ENCODE data around the gene SYNDIG1.
"Not testable (repeated sequence)": the region's sequence is repeated elsewhere in the genome, so short reads cannot be mapped to it uniquely, and the experiment has no call there.

SYNDIG1 gene

GRCh38 chr20:24620937-24621519 lies 151.6 kb downstream of the SYNDIG1 start:
- Histone ChIP-seq H3K4me3 (ENCODE audit: low read depth, low read length) (no peak overlapping the region), H3K4me1 (ENCODE audit: control insufficient read depth in 1 of 2, insufficient read depth in 2 of 2, low read length in 2 of 2) (no peaks in the 10 kb centered on the region), H3K9me3 (ENCODE audit: insufficient read depth, low read depth, low read length) (no peaks in the 10 kb centered on the region), H2AK5ac (ENCODE audit: low read length) (no peak overlapping the region), H4K12ac (ENCODE audit: low read depth, low read length) (no peak overlapping the region), H2BK5ac (ENCODE audit: low read depth, low read length, poor library complexity) (no peak overlapping the region), H2BK120ac (ENCODE audit: insufficient read depth, low read length, poor library complexity) (no peak overlapping the region), H3K27me3 (ENCODE audit: insufficient read depth, low read length) (no peaks in the 10 kb centered on the region), H3K79me1 (ENCODE audit: low read length) (no peaks in the 10 kb centered on the region), H2AFZ (ENCODE audit: insufficient read depth, low read length, poor library complexity) (no peak overlapping the region), H3K14ac (ENCODE audit: low read length) (no peak overlapping the region), H3K27ac (ENCODE audit: low read depth, low read length) (no peak overlapping the region), H2BK12ac (ENCODE audit: low read length) (no peak overlapping the region), H4K8ac (ENCODE audit: low read depth, low read length) (no peak overlapping the region), H4K91ac (ENCODE audit: low read depth, low read length) (no peak overlapping the region), H3K23ac (ENCODE audit: low read length) (no peak overlapping the region), H3K4me2 (ENCODE audit: low read length) (no peak overlapping the region), H3K9ac (ENCODE audit: low read length) (no peak overlapping the region), H3K18ac (ENCODE audit: low read length) (no peak overlapping the region), H3K36me3 (ENCODE audit: control insufficient read depth in 1 of 2, insufficient read depth in 2 of 2, low read length in 2 of 2) (no peaks in the 10 kb centered on the region), H3K79me2 (ENCODE audit: control insufficient read depth, insufficient read depth, low read length, poor library complexity) (no peaks in the 10 kb centered on the region), H3K4ac (ENCODE audit: low read depth, low read length) (no peak overlapping the region)
- no CpG with 5 or more reads among the region's 1 CpG for WGBS (ENCODE audit: extremely low coverage, insufficient coverage, insufficient read length)
- DNase-seq, result no peak

- Histone ChIP-seq H3K27me3 (ENCODE audit: insufficient read depth, low read length) (no peaks in the 10 kb centered on the region), H3K18ac (ENCODE audit: low read length) (no peak overlapping the region), H3K14ac (ENCODE audit: low read length) (no peak overlapping the region), H3K36me3 (ENCODE audit: control insufficient read depth in 1 of 2, insufficient read depth in 2 of 2, low read length in 2 of 2) (no peaks in the 10 kb centered on the region), H4K8ac (ENCODE audit: low read depth, low read length) (no peak overlapping the region), H3K23ac (ENCODE audit: low read length) (no peak overlapping the region), H3K9ac (ENCODE audit: low read length) (no peak overlapping the region), H2BK120ac (ENCODE audit: insufficient read depth, low read length, poor library complexity) (no peak overlapping the region), H2AK5ac (ENCODE audit: low read length) (no peak overlapping the region), H2AFZ (ENCODE audit: insufficient read depth, low read length, poor library complexity) (no peak overlapping the region), H2BK5ac (ENCODE audit: low read depth, low read length, poor library complexity) (no peak overlapping the region), H3K4ac (ENCODE audit: low read depth, low read length) (no peak overlapping the region), H4K12ac (ENCODE audit: low read depth, low read length) (no peak overlapping the region), H3K9me3 (ENCODE audit: insufficient read depth, low read depth, low read length) (no peaks in the 10 kb centered on the region), H3K4me1 (ENCODE audit: control insufficient read depth in 1 of 2, insufficient read depth in 2 of 2, low read length in 2 of 2) (no peaks in the 10 kb centered on the region), H4K91ac (ENCODE audit: low read depth, low read length) (no peak overlapping the region), H3K79me1 (ENCODE audit: low read length) (no peaks in the 10 kb centered on the region), H3K79me2 (ENCODE audit: control insufficient read depth, insufficient read depth, low read length, poor library complexity) (no peaks in the 10 kb centered on the region), H3K4me3 (ENCODE audit: low read depth, low read length) (no peak overlapping the region), H3K4me2 (ENCODE audit: low read length) (no peak overlapping the region), H2BK12ac (ENCODE audit: low read length) (no peak overlapping the region), H3K27ac (ENCODE audit: low read depth, low read length) (no peak overlapping the region)
- WGBS (ENCODE audit: extremely low coverage, insufficient coverage, insufficient read length), result no CpG with 5 or more reads among the region's 3 CpGs
- DNase-seq, result no peak
Observed at GRCh38 chr20:24622856-24623255, 153.4 kb downstream of the SYNDIG1 start.

- DNase-seq; H4K91ac ChIP-seq (ENCODE audit: low read depth, low read length); H4K8ac ChIP-seq (ENCODE audit: low read depth, low read length); H2AFZ ChIP-seq (ENCODE audit: insufficient read depth, low read length, poor library complexity); H3K79me1 ChIP-seq (ENCODE audit: low read length); H2BK5ac ChIP-seq (ENCODE audit: low read depth, low read length, poor library complexity); H3K4me3 ChIP-seq (ENCODE audit: low read depth, low read length); H2BK12ac ChIP-seq (ENCODE audit: low read length); H3K9me3 ChIP-seq (ENCODE audit: insufficient read depth, low read depth, low read length); H3K14ac ChIP-seq (ENCODE audit: low read length); H4K12ac ChIP-seq (ENCODE audit: low read depth, low read length); H3K23ac ChIP-seq (ENCODE audit: low read length); H3K4ac ChIP-seq (ENCODE audit: low read depth, low read length); H3K27me3 ChIP-seq (ENCODE audit: insufficient read depth, low read length); H3K36me3 ChIP-seq (ENCODE audit: control insufficient read depth in 1 of 2, insufficient read depth in 2 of 2, low read length in 2 of 2); H3K27ac ChIP-seq (ENCODE audit: low read depth, low read length); H3K79me2 ChIP-seq (ENCODE audit: control insufficient read depth, insufficient read depth, low read length, poor library complexity); H2AK5ac ChIP-seq (ENCODE audit: low read length); H2BK120ac ChIP-seq (ENCODE audit: insufficient read depth, low read length, poor library complexity); H3K9ac ChIP-seq (ENCODE audit: low read length); H3K18ac ChIP-seq (ENCODE audit: low read length); H3K4me2 ChIP-seq (ENCODE audit: low read length); H3K4me1 ChIP-seq (ENCODE audit: control insufficient read depth in 1 of 2, insufficient read depth in 2 of 2, low read length in 2 of 2): not testable (repeated sequence)
- WGBS (ENCODE audit: extremely low coverage, insufficient coverage, insufficient read length), result no CpG with 5 or more reads among the region's 29 CpGs
Observed at GRCh38 chr20:24626141-24626540, 156.7 kb downstream of the SYNDIG1 start.

GRCh38 chr20:24627291-24627690 lies 157.9 kb downstream of the SYNDIG1 start:
- Histone ChIP-seq H3K4me1 (ENCODE audit: control insufficient read depth in 1 of 2, insufficient read depth in 2 of 2, low read length in 2 of 2) (no peaks in the 10 kb centered on the region), H3K79me1 (ENCODE audit: low read length) (no peaks in the 10 kb centered on the region), H4K8ac (ENCODE audit: low read depth, low read length) (no peak overlapping the region), H3K14ac (ENCODE audit: low read length) (no peak overlapping the region), H3K23ac (ENCODE audit: low read length) (no peak overlapping the region), H3K9me3 (ENCODE audit: insufficient read depth, low read depth, low read length) (no peaks in the 10 kb centered on the region), H3K4me2 (ENCODE audit: low read length) (no peak overlapping the region), H3K4me3 (ENCODE audit: low read depth, low read length) (no peak overlapping the region), H2BK12ac (ENCODE audit: low read length) (no peak overlapping the region), H4K12ac (ENCODE audit: low read depth, low read length) (no peak overlapping the region), H2AFZ (ENCODE audit: insufficient read depth, low read length, poor library complexity) (no peak overlapping the region), H3K4ac (ENCODE audit: low read depth, low read length) (no peak overlapping the region), H3K9ac (ENCODE audit: low read length) (no peak overlapping the region), H2BK5ac (ENCODE audit: low read depth, low read length, poor library complexity) (no peak overlapping the region), H3K27me3 (ENCODE audit: insufficient read depth, low read length) (no peaks in the 10 kb centered on the region), H2AK5ac (ENCODE audit: low read length) (no peak overlapping the region), H2BK120ac (ENCODE audit: insufficient read depth, low read length, poor library complexity) (no peak overlapping the region), H4K91ac (ENCODE audit: low read depth, low read length) (no peak overlapping the region), H3K36me3 (ENCODE audit: control insufficient read depth in 1 of 2, insufficient read depth in 2 of 2, low read length in 2 of 2) (no peaks in the 10 kb centered on the region), H3K79me2 (ENCODE audit: control insufficient read depth, insufficient read depth, low read length, poor library complexity) (no peaks in the 10 kb centered on the region), H3K27ac (ENCODE audit: low read depth, low read length) (no peak overlapping the region), H3K18ac (ENCODE audit: low read length) (no peak overlapping the region)
- no peak for DNase-seq
- WGBS (ENCODE audit: extremely low coverage, insufficient coverage, insufficient read length), result no CpG with 5 or more reads among the region's 6 CpGs
